ENCODE measurements around the gene F10.
"Not testable (repeated sequence)": the region's sequence is repeated elsewhere in the genome, so short reads cannot be mapped to it uniquely, and the experiment has no call there.

The F10 gene

GRCh38 chr13:113160983-113161382, 38.4 kb downstream of the F10 start:
- no peak for TF ChIP-seq CTCF (IDR thresholded peaks at IDR 0.05; ENCODE audit: control insufficient read depth, insufficient read depth, low read depth, low read length, missing control alignments)
- no peak for DNase-seq (ENCODE audit: low read depth)
- H3K4me3 ChIP-seq (ENCODE audit: control insufficient read depth, low read depth, low read length), result no peak overlapping the region

- H3K4me3 ChIP-seq (ENCODE audit: control insufficient read depth, low read depth, low read length), result no peak overlapping the region
- TF ChIP-seq CTCF (IDR thresholded peaks at IDR 0.05; ENCODE audit: control insufficient read depth, insufficient read depth, low read depth, low read length, missing control alignments), result no peak
- no peak for DNase-seq (ENCODE audit: low read depth)
Measured at GRCh38 chr13:113161433-113161832, 38.8 kb downstream of the F10 start.

- not testable (repeated sequence) for DNase-seq (ENCODE audit: low read depth); H3K4me3 ChIP-seq (ENCODE audit: control insufficient read depth, low read depth, low read length)
Measured at GRCh38 chr13:113161975-113162374, 39.4 kb downstream of the F10 start.

- DNase-seq (ENCODE audit: low read depth), result no peak
- no peak for TF ChIP-seq CTCF (IDR thresholded peaks at IDR 0.05; ENCODE audit: control insufficient read depth, insufficient read depth, low read depth, low read length, missing control alignments)
- H3K4me3 ChIP-seq (ENCODE audit: control insufficient read depth, low read depth, low read length), result no peak overlapping the region
Measured at GRCh38 chr13:113162783-113163685, 40.4 kb downstream of the F10 start.

DNA sequence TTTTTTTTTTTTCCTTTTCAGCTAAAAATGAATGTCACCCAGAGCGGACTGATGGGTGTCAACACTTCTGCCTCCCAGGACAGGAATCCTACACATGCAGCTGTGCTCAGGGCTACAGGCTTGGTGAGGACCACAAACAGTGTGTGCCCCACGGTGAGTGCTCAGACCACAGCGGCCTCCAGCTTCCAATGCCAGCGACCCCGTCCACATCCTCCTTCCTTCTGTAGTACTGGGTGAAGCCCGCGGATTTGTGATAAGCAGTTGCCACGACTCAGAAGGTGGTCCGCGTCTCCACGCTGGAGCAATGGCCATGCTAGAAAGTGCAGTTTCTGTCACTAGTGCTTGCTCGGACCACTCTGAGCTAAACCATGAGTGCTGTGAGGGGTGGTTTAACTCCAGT, 41.9 kb downstream of the F10 start:
- no peak for DNase-seq (ENCODE audit: low read depth)
- no peak overlapping the region for H3K4me3 ChIP-seq (ENCODE audit: control insufficient read depth, low read depth, low read length)
- TF ChIP-seq CTCF (IDR thresholded peaks at IDR 0.05; ENCODE audit: control insufficient read depth, insufficient read depth, low read depth, low read length, missing control alignments), result no peak

- DNase-seq (ENCODE audit: low read depth), result no peak
- H3K4me3 ChIP-seq (ENCODE audit: control insufficient read depth, low read depth, low read length), result no peak overlapping the region
Measured at GRCh38 chr13:113166266-113166665, 43.7 kb downstream of the F10 start.

More at GRCh38 chr13:113166266-113166665, 43.7 kb downstream of the F10 start:
- TF ChIP-seq CTCF (IDR thresholded peaks at IDR 0.05; ENCODE audit: control insufficient read depth, insufficient read depth, low read depth, low read length, missing control alignments), result no peak
